HG02798 (cell line): ENCODE results near the gene SLC25A13.

Experiments used
- ATAC-seq: cut with Tn5 transposase; IDR thresholded peaks from one replicate; pipeline ENCODE4 v1.9.1; 2021; ENCODE audit warnings: mild to moderate bottlenecking; ENCODE audit not compliant: unreplicated experiment, poor library complexity

The SLC25A13 gene

DNA sequence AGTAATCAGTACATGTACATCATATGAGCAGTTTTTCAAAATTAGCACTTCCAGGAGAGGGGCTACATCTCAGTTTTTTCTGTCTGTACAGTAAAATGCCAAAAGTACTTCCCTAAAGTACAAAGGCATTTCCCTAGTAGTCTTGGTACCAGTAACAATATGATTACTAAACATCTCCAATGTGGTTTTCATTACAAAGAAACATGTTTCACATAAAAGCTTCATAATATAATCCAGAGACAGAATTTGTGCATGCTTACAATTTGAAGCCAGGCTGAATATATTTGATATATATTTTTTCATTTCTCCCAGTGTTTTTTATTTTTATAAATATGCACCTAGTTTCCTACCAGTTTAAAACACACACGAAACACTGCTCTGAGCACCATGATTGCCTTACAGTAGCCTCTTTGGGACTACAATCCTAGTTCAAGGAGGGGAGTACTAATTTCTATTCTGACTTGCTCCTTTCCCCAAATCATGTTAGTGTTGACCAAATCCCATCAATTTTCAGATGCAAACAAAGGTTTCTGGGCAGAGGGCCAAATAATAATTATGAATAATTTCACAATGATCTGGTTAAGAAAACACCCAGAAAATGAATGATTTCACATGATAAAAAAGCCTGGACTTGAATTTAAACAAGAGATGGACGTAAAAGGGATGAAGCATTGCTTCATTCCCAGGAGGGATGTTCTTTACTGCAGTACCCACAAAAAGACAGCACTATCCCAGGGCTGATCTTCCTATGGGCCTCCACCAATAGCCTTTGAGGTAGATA is 201.3 kb downstream of the SLC25A13 start:
- ATAC-seq: no peak

DNA sequence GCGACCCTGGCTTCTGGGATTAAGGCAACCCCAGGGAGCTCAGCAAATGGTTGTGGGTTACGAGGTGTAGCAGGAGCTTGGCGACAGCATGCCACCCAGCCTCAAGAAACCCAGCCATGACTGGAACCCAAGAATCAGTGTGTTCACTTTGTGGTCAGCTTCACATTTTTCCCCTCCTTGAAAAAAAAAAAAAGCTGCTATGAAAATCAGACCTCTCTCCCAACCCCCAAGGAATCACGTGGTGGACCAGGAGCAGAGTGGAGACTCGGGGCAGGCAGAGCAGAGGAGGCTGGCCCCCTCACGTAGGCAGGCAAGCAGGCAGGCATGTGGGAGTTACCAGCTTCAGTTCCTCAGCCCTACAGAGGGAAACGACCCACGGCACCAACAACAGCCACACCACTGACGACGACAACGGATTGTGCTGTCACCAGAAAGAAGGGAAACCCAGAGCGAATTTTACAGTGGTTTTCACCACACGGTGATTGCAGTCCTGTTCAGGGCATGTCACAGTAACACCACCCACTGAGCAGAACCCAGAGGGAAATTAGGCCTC is 203.4 kb downstream of the SLC25A13 start:
- no peak for ATAC-seq

GRCh38 chr7:96116173-96116572 is 205.7 kb downstream of the SLC25A13 start:
- no peak for ATAC-seq

GRCh38 chr7:96114190-96114589 is 207.7 kb downstream of the SLC25A13 start:
- ATAC-seq: no peak

GRCh38 chr7:96111405-96111804 is 210.5 kb downstream of the SLC25A13 start:
- no peak for ATAC-seq

DNA sequence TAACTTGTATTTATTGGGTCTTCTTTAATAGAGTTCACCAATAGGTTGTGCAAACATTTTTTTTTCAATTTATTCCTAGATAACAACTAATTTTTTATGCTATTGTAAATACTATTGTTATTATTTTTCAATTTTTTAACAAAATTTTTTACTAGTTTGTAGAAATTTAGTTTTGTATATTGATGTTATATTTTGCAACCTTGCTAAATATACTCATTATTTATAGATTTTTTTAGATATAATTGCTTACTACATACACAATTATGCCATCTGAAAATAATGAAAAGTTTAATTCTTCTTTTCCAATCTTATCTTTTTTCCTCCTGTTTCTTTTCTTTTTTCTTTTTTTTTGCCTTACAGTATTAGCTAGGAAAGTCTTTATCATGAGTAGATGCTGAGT is 216.9 kb downstream of the SLC25A13 start:
- ATAC-seq: no peak

GRCh38 chr7:96102096-96102811 is 219.6 kb downstream of the SLC25A13 start:
- no peak for ATAC-seq

- no peak for ATAC-seq
These were observed 221.2 kb downstream of the SLC25A13 start for GRCh38 chr7:96100737-96101136.

- ATAC-seq: no peak
These were observed 224.1 kb downstream of the SLC25A13 start for GRCh38 chr7:96097835-96098234.

- ATAC-seq: no peak
These were observed 228.5 kb downstream of the SLC25A13 start for GRCh38 chr7:96093435-96093834.

DNA sequence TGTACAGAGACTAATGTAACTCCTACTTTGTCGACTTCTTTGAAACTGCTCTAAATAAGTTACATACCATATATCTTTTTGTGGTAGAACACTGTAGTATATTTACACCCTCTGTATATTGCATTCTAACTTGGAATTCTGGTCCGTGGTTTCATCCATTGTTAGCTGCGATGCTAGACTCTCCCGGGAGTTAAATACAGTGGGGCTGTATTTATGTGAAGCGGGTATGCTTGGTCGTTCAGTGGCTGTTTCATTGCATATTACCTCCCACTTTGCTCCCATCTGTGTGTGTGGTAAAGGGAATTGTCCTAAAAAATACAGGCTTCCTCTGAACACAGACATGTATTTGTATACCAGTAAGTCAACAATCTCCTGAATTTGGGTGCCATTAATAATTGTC is 231.1 kb downstream of the SLC25A13 start:
- no peak for ATAC-seq

DNA sequence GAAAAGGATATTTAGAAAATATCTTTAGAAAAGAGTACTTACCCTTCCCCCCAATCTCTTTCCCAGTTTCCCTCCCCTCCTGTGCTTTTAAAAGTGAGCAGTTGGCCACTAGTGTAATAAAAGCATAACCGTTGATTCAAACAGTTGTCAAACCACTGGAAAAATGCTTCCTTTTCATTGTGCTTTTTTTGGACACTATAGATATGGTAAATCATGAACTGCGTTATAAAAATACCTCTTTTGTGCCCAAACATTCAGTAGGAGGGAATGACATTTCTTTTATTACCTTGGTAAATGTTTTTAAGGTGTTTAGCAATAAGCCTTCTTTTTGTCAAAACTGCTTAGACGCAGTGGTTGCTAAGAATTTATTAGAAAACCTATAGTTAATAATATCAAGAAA is 232.4 kb downstream of the SLC25A13 start:
- ATAC-seq: no peak

GRCh38 chr7:96088579-96088978 is 233.3 kb downstream of the SLC25A13 start:
- ATAC-seq: no peak

GRCh38 chr7:96085953-96086352 is 235.9 kb downstream of the SLC25A13 start:
- ATAC-seq: no peak

DNA sequence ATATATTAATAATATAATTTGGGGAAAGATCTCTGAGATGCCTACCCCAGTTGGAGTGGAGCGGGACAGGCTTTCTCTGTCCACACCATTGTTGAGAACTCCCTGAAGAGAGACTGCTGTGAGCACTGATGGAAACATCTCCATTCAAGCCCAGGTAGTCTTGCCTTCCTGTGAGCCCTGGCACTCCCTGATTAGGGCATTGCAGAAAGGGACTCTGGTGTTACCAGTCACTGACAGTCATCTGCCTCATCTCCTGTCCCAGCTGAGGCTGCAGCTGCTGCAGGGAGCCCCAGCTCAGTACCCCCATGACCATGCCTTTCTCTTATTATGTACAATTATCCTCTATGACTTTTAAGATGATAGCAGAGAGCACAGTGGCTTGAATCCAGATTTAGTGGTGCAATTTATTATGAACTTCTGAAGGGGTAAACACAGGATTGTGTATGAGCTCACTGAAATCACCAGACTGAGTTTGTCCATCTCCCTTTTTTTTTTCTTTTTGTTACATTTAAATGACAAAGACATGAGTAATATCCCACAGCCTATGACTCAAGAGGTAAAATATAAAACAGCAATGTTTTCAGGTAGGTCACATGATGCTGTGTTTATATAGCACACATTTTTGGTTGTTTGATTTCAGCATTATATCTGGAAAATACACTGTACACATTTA is 236.9 kb downstream of the SLC25A13 start:
- ATAC-seq: no peak

DNA sequence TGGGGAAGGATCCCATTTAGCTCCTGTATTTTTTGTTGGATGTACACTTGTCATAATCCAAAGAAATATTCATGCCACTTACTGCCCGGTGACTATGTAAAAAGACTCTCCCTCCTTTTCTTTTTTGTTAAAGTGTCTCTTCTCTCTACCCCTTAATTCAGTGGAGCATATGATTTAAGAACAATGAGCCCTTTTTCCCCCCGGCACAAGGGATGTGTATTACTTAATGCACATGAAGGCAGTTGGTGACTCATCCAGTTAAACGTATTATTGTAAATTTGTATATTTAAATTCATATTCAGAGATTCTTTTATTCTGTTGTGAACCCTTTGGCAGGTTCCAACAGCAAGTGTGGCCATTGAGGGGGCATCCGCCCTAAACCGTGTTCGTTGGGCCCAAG is 241.9 kb downstream of the SLC25A13 start:
- ATAC-seq: no peak

- ATAC-seq: peak; percentile 14
These were observed 245.6 kb downstream of the SLC25A13 start for GRCh38 chr7:96076350-96076707.

GRCh38 chr7:96075510-96076349 is 246.2 kb downstream of the SLC25A13 start:
- peak; percentile 90 for ATAC-seq

GRCh38 chr7:96074871-96075270 is 247.0 kb downstream of the SLC25A13 start:
- no peak for ATAC-seq
